Natural killer cell (primary cell): ENCODE data around the gene ARSH. TPM values are rescaled to one million over a fixed set of nuclear protein-coding genes. Genes with fewer than 3 reads are reported as not detected.

ENCODE experiments used
- ATAC-seq, 3 donors: fragments of 150-1000 bp in 2 of 3; fragments of 200-7000 bp in 1 of 3; cut with Tn5 transposase; 1 replicate in 1 of 3; 2 replicates in 2 of 3; pipeline ENCODE4 v1.10.0; 2021; ENCODE audit warnings: mild to moderate bottlenecking in 2 of 3, moderate library complexity in 2 of 3
- DNase-seq, 2 donors: peaks; one replicate each; pipeline versions ENCODE4 v3.0.0 to v3.0.0-alpha.2; 2013 to 2021; ENCODE audit warnings: mixed read lengths in 1 of 2
- H3K27ac ChIP-seq: one replicate; pipeline ENCODE4 v1.5.1; 2013; ENCODE audit warnings: mild to moderate bottlenecking, low read length
- H3K27me3 ChIP-seq: one replicate; pipeline ENCODE4 v1.6.1; 2013; ENCODE audit warnings: low read length; ENCODE audit not compliant: control insufficient read depth, insufficient read depth
- H3K36me3 ChIP-seq: one replicate; pipeline ENCODE4 v1.6.1; 2013; ENCODE audit warnings: low read length; ENCODE audit not compliant: control insufficient read depth, insufficient read depth
- H3K4me1 ChIP-seq: one replicate; pipeline ENCODE4 v1.6.1; 2013; ENCODE audit warnings: low read length; ENCODE audit not compliant: control insufficient read depth, insufficient read depth
- H3K4me3 ChIP-seq: one replicate; pipeline ENCODE4 v1.5.1; 2013; ENCODE audit warnings: low read length
- H3K9me3 ChIP-seq: one replicate; pipeline ENCODE4 v1.6.1; 2013; ENCODE audit warnings: low read length; ENCODE audit not compliant: control insufficient read depth, insufficient read depth
- H3K27ac Mint-ChIP-seq, 2 donors: one replicate each; pipeline ENCODE4 v1.8.0; 2022; ENCODE audit warnings: mild to moderate bottlenecking in 2 of 2, mixed read lengths in 2 of 2, moderate library complexity in 1 of 2
- H3K27me3 Mint-ChIP-seq, 2 donors: one replicate each; pipeline ENCODE4 v1.8.0; 2022; ENCODE audit warnings: low read depth in 2 of 2, mixed read lengths in 2 of 2
- H3K36me3 Mint-ChIP-seq: one replicate; pipeline ENCODE4 v1.8.0; 2022; ENCODE audit warnings: mixed read lengths
- H3K4me1 Mint-ChIP-seq, 2 donors: one replicate each; pipeline ENCODE4 v1.8.0; 2022; ENCODE audit warnings: mixed read lengths in 2 of 2
- H3K4me3 Mint-ChIP-seq: one replicate; pipeline ENCODE4 v1.8.0; 2022; ENCODE audit warnings: mild to moderate bottlenecking, moderate library complexity, mixed read lengths
- H3K9me3 Mint-ChIP-seq, 2 donors: one replicate each; pipeline ENCODE4 v1.8.0; 2022; ENCODE audit warnings: mixed read lengths in 2 of 2
- WGBS: methylation state at CpG from one replicate; pipeline ENCODE4 v1.1.7; 2013; ENCODE audit warnings: missing lambda C conversion rate; ENCODE audit not compliant: insufficient coverage; 5-methylcytosine and 5-hydroxymethylcytosine counted together
- intact Hi-C: fragments of 100-400 bp; cut with micrococcal nuclease; formaldehyde crosslinking; loops from one replicate; pipeline ENCODE4 v1.14.2; 2022
- total RNA-seq, 4 donors: library from RNA; stranded (reverse); fragments of 120-200 nt in 1 of 4; gene quantifications; one replicate each; pipeline versions ENCODE4 v1.2.3 to v1.2.4, GENCODE V29; 2013 to 2022
- TF ChIP-seq, protein P1 (sequence below): fragments of 200-600 bp; IDR thresholded peaks from one replicate; pipeline ENCODE4 v1.8.0; 2022; ENCODE audit warnings: antibody characterized with exemption

The ARSH gene
- total RNA-seq, 3 donors from 2014 or later (not counting 1 experiment from before 2014, with no cell fraction given), result not detected

DNA sequence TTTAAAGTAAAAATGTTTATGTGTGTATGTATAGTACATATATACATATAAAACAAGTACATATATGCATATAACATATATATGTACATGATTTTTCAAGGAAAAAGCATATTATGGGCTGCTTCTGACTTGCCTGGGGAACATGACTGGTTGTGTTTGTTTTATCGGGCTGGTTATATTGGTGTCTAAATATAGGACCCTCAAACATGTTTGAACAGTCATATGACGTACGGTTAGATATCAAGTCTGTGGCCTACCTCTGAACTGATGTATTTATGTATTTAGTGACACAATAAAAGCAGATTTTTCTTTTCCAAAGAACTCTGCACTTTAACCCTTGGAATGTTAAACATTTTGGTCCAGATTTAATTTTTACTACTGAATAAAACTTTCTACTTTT is 39.3 kb upstream of the ARSH start:
- Histone ChIP-seq H3K4me1 (no peaks in the 10 kb centered on the region), H3K4me3 (no peak overlapping the region), H3K27me3 (no peaks in the 10 kb centered on the region), H3K27ac (no peak overlapping the region), H3K36me3 (no peaks in the 10 kb centered on the region), H3K9me3 (no peaks in the 10 kb centered on the region)
- no peak overlapping the region for H3K27ac Mint-ChIP-seq
- WGBS, result 100% methylated on average over 1 of the region's 3 CpGs
- ATAC-seq, result no peak
- no peaks in the 10 kb centered on the region for H3K4me1 Mint-ChIP-seq
- intact Hi-C loops, result no loop called here
- no peak overlapping the region for H3K4me3 Mint-ChIP-seq
- H3K27me3 Mint-ChIP-seq, result peaks cover 0 to 38% of the 10 kb centered on the region in 2 donors
- no peak for DNase-seq
- TF ChIP-seq, protein P1, sequence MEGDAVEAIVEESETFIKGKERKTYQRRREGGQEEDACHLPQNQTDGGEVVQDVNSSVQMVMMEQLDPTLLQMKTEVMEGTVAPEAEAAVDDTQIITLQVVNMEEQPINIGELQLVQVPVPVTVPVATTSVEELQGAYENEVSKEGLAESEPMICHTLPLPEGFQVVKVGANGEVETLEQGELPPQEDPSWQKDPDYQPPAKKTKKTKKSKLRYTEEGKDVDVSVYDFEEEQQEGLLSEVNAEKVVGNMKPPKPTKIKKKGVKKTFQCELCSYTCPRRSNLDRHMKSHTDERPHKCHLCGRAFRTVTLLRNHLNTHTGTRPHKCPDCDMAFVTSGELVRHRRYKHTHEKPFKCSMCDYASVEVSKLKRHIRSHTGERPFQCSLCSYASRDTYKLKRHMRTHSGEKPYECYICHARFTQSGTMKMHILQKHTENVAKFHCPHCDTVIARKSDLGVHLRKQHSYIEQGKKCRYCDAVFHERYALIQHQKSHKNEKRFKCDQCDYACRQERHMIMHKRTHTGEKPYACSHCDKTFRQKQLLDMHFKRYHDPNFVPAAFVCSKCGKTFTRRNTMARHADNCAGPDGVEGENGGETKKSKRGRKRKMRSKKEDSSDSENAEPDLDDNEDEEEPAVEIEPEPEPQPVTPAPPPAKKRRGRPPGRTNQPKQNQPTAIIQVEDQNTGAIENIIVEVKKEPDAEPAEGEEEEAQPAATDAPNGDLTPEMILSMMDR, result no peak
- no peaks in the 10 kb centered on the region for H3K36me3 Mint-ChIP-seq
- H3K9me3 Mint-ChIP-seq, result no peaks in the 10 kb centered on the region

DNA sequence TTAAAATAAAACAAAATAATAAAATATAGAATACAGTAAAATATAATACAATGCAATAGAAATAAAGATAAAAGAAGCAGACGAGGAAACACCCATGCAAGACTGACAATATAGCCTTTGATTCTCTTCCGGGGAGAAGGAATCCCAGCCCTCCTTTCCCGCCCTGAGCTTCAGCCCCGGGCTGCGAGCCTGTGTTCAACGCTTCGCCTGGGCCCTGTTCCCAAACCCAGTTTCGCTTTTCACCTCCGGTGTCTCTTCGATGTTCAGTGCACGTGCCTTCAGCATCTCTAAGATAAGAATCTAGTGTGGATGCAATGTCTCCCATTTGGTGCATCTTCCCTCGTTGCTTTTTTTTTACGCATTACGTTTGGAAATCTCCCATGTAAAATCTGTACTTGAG is 38.8 kb upstream of the ARSH start:
- no peaks in the 10 kb centered on the region for H3K36me3 Mint-ChIP-seq
- 85% methylated on average over 12 of the region's 14 CpGs for WGBS
- intact Hi-C loops, result no loop called here
- ATAC-seq, result no peak
- H3K27me3 Mint-ChIP-seq, result peaks cover 0 to 34% of the 10 kb centered on the region in 2 donors
- Histone ChIP-seq H3K36me3 (no peaks in the 10 kb centered on the region), H3K27me3 (no peaks in the 10 kb centered on the region), H3K4me3 (no peak overlapping the region), H3K9me3 (peaks cover 2% of the 10 kb centered on the region), H3K27ac (no peak overlapping the region), H3K4me1 (no peaks in the 10 kb centered on the region)
- DNase-seq, result no peak
- H3K4me3 Mint-ChIP-seq, result no peak overlapping the region
- TF ChIP-seq, protein P1, result no peak
- H3K27ac Mint-ChIP-seq, result no peak overlapping the region
- no peaks in the 10 kb centered on the region for H3K4me1 Mint-ChIP-seq
- no peaks in the 10 kb centered on the region for H3K9me3 Mint-ChIP-seq

DNA sequence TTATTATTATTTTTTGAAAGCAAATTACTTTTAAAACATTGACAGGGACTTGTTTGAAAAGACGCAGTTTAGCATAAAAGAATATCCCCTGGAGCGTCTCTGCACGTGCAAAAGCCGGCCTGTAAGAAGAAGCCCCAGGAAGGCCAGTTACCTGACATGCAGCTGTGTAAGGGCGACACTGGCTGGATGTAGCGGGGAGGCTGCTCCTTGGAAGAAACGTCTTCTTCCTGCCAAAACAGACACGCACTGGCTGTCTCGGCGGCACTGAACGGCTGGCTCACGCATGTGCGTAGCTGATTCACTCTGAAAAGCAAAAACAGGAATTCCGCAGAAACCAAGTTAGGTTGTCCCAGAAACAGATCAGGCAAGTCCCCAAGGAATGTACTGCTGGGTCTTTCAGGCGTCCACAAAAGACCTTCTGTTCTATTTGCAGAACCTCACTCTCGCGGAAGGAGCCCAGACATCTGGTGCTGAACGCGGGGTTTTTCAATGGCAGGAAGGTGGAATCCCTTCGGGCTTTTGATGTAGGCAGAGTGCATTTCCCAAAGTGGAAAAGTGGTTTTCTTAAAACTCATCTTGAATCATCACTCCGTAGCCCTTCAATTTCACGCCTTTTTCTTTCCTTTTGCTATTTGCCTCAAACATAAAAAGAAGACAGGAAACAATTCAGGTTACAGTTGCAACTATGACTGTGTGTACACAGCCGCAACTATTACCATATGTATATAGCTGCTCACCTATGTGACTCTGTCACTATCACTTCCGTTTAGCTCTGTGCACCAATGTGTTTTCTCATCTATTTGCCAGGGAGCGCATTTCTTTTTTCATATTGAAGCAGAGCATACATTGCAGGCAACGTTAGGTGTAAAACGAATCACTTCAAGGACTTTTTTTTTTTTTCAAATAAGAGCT is 38.1 kb upstream of the ARSH start:
- no peaks in the 10 kb centered on the region for H3K4me1 ChIP-seq
- TF ChIP-seq, protein P1, result no peak
- Mint-ChIP-seq H3K36me3 (no peaks in the 10 kb centered on the region), H3K4me1 (no peaks in the 10 kb centered on the region), H3K27ac (no peak overlapping the region), H3K27me3 (peaks cover 0 to 27% of the 10 kb centered on the region in 2 donors), H3K9me3 (no peaks in the 10 kb centered on the region), H3K4me3 (peak overlapping the region; percentile 54)
- ATAC-seq, result peak in 1 of 3 donors; percentile 34
- DNase-seq, result peak in 1 of 2 donors; percentile 4
- H3K36me3 ChIP-seq, result no peaks in the 10 kb centered on the region
- no peaks in the 10 kb centered on the region for H3K27me3 ChIP-seq
- H3K4me3 ChIP-seq, result no peak overlapping the region
- 59% methylated on average over 25 of the region's 27 CpGs for WGBS
- peaks cover 2% of the 10 kb centered on the region for H3K9me3 ChIP-seq
- intact Hi-C loops, result no loop called here
- no peak overlapping the region for H3K27ac ChIP-seq
